PC-9 (cell line): Measurements from ENCODE around the gene RPS6KA3. TPM values are rescaled to one million over a fixed set of nuclear protein-coding genes. Genes with fewer than 3 reads are reported as not detected.

Experiments used
- Bru-seq: library from RNA; stranded (reverse); fragments of 400-500 nt; gene quantifications from one replicate; lab custom pipeline; 2021; lab: Mats Ljungman, UMichigan
- BruChase-seq, 2 experiments: library from RNA; stranded (reverse); fragments of 400-500 nt; gene quantifications; one replicate each; lab custom pipeline; 2021; lab: Mats Ljungman, UMichigan
- BruUV-seq: library from RNA; stranded (reverse); fragments of 400-500 nt; replicated peaks from 2 replicates; lab custom pipeline; 2021; lab: Mats Ljungman, UMichigan
- CTCF ChIA-PET: fragments of 300-600 bp; sonication (Branson Sonifier 250); formaldehyde crosslinking; loops from one replicate; lab custom pipeline; 2022; ENCODE audit warnings: antibody characterized with exemption; lab: Charles Lee
- POLR2A ChIA-PET: fragments of 300-600 bp; sonication (Branson Sonifier 250); formaldehyde crosslinking; loops from one replicate; lab custom pipeline; 2022; ENCODE audit warnings: antibody characterized with exemption; ENCODE audit not compliant: unreplicated experiment; lab: Charles Lee
- DNase-seq, 2 experiments: peaks; one replicate each; pipeline versions ENCODE4 v3.0.0 to v3.0.0-alpha.2; 2015 to 2022; ENCODE audit warnings: mixed read lengths in 1 of 2
- H2AFZ ChIP-seq: fragments of 200-600 bp; sonication (generic); 2 replicates; pipeline ENCODE4 v1.8.1; 2017; ENCODE audit warnings: antibody characterized with exemption
- H3F3A ChIP-seq: fragments of 200-600 bp; sonication (generic); 2 replicates; pipeline ENCODE4 v1.8.1; 2017; ENCODE audit warnings: antibody characterized with exemption, mild to moderate bottlenecking, low read depth; ENCODE audit not compliant: insufficient read depth
- H3K27ac ChIP-seq: fragments of 200-600 bp; sonication (generic); 2 replicates; pipeline ENCODE4 v1.6.1; 2016; ENCODE audit warnings: mixed run types
- H3K27me3 ChIP-seq: fragments of 200-600 bp; sonication (generic); 2 replicates; pipeline ENCODE4 v1.6.1; 2016; ENCODE audit warnings: low read depth, mixed run types; ENCODE audit not compliant: insufficient read depth
- H3K36me3 ChIP-seq: fragments of 200-600 bp; sonication (generic); 2 replicates; pipeline ENCODE4 v1.6.1; 2016; ENCODE audit warnings: low read depth, mixed run types
- H3K4me1 ChIP-seq: fragments of 200-600 bp; sonication (generic); replicated peaks from 2 replicates; pipeline ENCODE4 v1.6.1; 2016; ENCODE audit warnings: mixed run types; ENCODE audit not compliant: insufficient read depth
- H3K4me2 ChIP-seq: fragments of 200-600 bp; sonication (generic); 2 replicates; pipeline ENCODE4 v1.6.1; 2017; ENCODE audit warnings: mixed run types
- H3K4me3 ChIP-seq: fragments of 200-600 bp; sonication (generic); 2 replicates; pipeline ENCODE4 v1.6.1; 2016; ENCODE audit warnings: mixed run types
- H3K79me2 ChIP-seq: fragments of 200-600 bp; sonication (generic); 2 replicates; pipeline ENCODE4 v1.6.1; 2017; ENCODE audit warnings: low read depth, mixed run types
- H3K9me2 ChIP-seq: fragments of 200-600 bp; sonication (generic); 2 replicates; pipeline ENCODE4 v1.8.1; 2017; ENCODE audit warnings: mild to moderate bottlenecking; ENCODE audit not compliant: insufficient read depth
- H3K9me3 ChIP-seq: fragments of 200-600 bp; sonication (generic); 2 replicates; pipeline ENCODE4 v1.8.1; 2016; ENCODE audit warnings: low read depth; ENCODE audit not compliant: insufficient read depth
- H4K20me1 ChIP-seq: fragments of 200-600 bp; sonication (generic); 2 replicates; pipeline ENCODE4 v1.8.1; 2017; ENCODE audit not compliant: insufficient read depth
- EZH2 ChIP-seq: fragments of 200-600 bp; sonication (generic); IDR thresholded peaks from 2 replicates; pipeline ENCODE4 v1.8.0; 2017; ENCODE audit warnings: antibody characterized with exemption, low read depth
- intact Hi-C: fragments of 100-400 bp; cut with micrococcal nuclease; formaldehyde crosslinking; loops from one replicate; pipeline ENCODE4 v1.10.0; 2022; ENCODE audit not compliant: unreplicated experiment
- long read RNA-seq: library from polyadenylated mRNA; stranded (forward); transcript quantifications from one replicate; pipeline ENCODE4 v2.0.0, GENCODE V29; 2022
- total RNA-seq: library from RNA; stranded (reverse); gene quantifications from 2 replicates; pipeline ENCODE4 v1.2.3, GENCODE V29; 2021
- TF ChIP-seq, protein P1 (sequence below): fragments of 200-600 bp; sonication (generic); conservative IDR thresholded peaks from 2 replicates; pipeline ENCODE4 v1.6.1; 2017; ENCODE audit warnings: mixed run types, antibody characterized with exemption, mild to moderate bottlenecking, moderate library complexity

RPS6KA3 gene
- 45.3 and 51.4 TPM in 2 replicates for total RNA-seq
- percentile 82 among the genes with signal in this experiment for Bru-seq, nascent RNA
- BruChase-seq, experiment 1, labeled RNA remaining after a 2-hour chase, result percentile 87 among the genes with signal in this experiment
- BruChase-seq, experiment 2, labeled RNA remaining after a 6-hour chase, result percentile 80 among the genes with signal in this experiment
- long read RNA-seq, full-length matches to known transcripts, result 14 of 33 reads
- long read RNA-seq, partial matches to known transcripts, result 10 of 33 reads
- long read RNA-seq, other reads (novel, unspliced or antisense), result 9 of 33 reads

DNA sequence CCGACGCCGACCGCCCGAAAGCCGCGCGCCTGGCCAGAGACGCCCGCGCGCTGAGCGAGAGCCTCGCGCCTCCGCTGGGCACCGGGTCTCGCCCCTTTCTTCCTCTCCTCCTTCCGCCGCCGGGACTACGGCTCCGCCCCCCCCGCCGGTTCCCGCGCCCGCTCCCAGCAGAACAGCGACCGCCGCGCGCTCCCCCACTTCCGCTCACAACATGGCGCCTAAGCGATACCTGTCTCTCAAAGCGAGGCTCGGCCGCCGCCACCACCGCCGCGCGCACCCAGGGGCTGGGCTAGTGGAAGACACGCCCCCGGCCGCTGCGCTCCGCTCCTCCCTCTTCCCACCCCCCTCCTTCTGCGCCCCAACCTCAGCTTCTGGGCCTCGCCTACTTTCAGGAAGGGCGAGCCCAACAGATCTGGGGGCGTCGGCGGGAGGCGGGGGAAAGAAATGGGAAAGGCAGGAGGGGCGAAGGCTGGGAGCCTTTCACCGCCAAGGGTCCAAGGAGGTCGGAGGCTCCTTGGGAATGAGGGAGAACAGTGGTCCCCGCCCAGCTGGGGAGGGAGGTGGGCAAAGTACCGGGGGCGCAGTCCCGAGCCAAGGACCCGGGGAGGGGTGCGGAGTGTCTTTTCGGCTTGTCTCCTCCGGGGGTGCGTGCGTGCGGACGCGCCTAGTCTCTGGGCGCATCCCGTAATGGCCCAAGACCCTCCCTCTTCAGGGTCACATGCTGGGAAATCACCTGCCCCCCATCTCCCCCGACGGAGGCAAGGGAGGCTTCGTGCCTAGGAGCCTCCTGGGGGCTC is at the start of gene RPS6KA3:
Gene RPS6KA3, minus strand, starts transcription at position 100 of the 797 bp plus-strand sequence. CDS start 277 bp downstream, outside the sequence.
- Histone ChIP-seq H3K27me3 (no peaks in the 10 kb centered on the region), H4K20me1 (no peaks in the 10 kb centered on the region), H3K4me2 (peak within 1 kb of the TSS; percentile 73), H3K27ac (peak within 1 kb of the TSS; percentile 69), H3K79me2 (peaks cover 43% of the 10 kb centered on the region), H3F3A (peaks cover 11% of the 10 kb centered on the region; the same call in 1 of the 2 replicates), H2AFZ (peak within 1 kb of the TSS; percentile 82), H3K4me1 (peaks cover 37% of the 10 kb centered on the region), H3K9me2 (no peaks in the 10 kb centered on the region), H3K9me3 (no peaks in the 10 kb centered on the region), H3K4me3 (peak within 1 kb of the TSS; percentile 61), H3K36me3 (no peaks in the 10 kb centered on the region)
- TF ChIP-seq EZH2, result no peak
- TF ChIP-seq, protein P1, sequence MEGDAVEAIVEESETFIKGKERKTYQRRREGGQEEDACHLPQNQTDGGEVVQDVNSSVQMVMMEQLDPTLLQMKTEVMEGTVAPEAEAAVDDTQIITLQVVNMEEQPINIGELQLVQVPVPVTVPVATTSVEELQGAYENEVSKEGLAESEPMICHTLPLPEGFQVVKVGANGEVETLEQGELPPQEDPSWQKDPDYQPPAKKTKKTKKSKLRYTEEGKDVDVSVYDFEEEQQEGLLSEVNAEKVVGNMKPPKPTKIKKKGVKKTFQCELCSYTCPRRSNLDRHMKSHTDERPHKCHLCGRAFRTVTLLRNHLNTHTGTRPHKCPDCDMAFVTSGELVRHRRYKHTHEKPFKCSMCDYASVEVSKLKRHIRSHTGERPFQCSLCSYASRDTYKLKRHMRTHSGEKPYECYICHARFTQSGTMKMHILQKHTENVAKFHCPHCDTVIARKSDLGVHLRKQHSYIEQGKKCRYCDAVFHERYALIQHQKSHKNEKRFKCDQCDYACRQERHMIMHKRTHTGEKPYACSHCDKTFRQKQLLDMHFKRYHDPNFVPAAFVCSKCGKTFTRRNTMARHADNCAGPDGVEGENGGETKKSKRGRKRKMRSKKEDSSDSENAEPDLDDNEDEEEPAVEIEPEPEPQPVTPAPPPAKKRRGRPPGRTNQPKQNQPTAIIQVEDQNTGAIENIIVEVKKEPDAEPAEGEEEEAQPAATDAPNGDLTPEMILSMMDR, result no peak
- BruUV-seq, result TSS peak; percentile 75
- POLR2A ChIA-PET, result no interaction called here
- CTCF ChIA-PET, result no interaction called here
- intact Hi-C loops, result loop anchor here (1.0 to 5.0 kb wide), 3 partner anchors 125 to 250 kb away; partner anchors contain the start of gene EIF1AX
- peak; percentile 68 to 89 for DNase-seq

DNA sequence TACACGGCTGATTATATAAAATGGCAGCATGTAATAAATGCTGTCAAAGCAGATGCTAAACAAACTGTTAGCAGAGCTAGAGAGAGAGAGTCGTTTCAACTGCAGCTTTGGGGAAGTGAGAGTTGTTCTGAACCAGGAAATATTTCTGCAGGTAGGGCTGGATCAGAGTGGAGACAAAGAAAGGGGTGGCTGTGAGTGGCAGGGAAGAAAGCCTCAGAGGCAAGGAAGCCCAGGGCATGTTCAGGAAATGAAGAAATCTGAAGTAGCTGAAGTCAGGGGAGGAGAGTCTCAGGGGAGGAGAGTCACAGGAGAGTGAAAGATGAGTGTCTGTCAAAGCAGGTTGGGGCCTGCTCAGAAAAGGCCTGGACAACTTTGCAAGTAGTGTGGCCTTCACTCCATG is 48.4 kb upstream of the RPS6KA3 start:
- no peak for DNase-seq
- H3K4me2 ChIP-seq, result no peak overlapping the region
- no peak overlapping the region for H3K27ac ChIP-seq
- 0 out of 2 replicates have a peak overlapping the region, but pooled peaks have one; percentile 28 for H2AFZ ChIP-seq
- TF ChIP-seq EZH2, result no peak
- TF ChIP-seq, protein P1, result no peak
- H3K4me3 ChIP-seq, result no peak overlapping the region
- no peaks in the 10 kb centered on the region for H3K4me1 ChIP-seq
- no peaks in the 10 kb centered on the region for H3K27me3 ChIP-seq
- H3K79me2 ChIP-seq, result no peaks in the 10 kb centered on the region
- H3K9me3 ChIP-seq, result no peaks in the 10 kb centered on the region
- intact Hi-C loops, result no loop called here
- no peaks in the 10 kb centered on the region for H3F3A ChIP-seq
- ChIA-PET POLR2A (interaction anchor here (0.7 kb wide), 1 partner anchor 22 kb away, joined by 6 read pairs; no protein-coding TSS in a partner anchor), CTCF (no interaction called here)
- H3K9me2 ChIP-seq, result no peaks in the 10 kb centered on the region
- no peaks in the 10 kb centered on the region for H4K20me1 ChIP-seq
- BruUV-seq, result no TSS peak
- no peaks in the 10 kb centered on the region for H3K36me3 ChIP-seq

DNA sequence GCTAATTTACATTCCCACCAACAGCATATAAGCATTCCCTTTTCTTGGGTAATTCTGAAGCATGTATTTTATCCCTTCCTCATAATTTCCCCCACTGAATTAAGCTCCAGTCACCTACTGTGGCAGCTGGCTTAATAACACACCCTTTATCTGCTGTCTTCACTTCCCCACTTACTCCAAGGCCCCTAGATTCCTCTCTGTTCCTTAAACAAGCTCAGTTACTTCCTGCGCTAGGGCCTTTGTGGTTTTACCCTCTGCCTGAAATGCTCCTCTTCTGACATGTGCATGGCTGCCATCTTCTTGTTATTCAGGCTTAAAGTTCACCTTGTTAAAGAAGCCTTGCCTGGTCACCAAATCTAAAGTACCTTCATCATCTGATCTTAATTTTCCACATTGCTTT is 47.2 kb upstream of the RPS6KA3 start:
- intact Hi-C loops, result no loop called here
- TF ChIP-seq EZH2, result no peak
- TF ChIP-seq, protein P1, result no peak
- DNase-seq, result no peak
- Histone ChIP-seq H3K4me2 (no peak overlapping the region), H4K20me1 (no peaks in the 10 kb centered on the region), H3K4me3 (no peak overlapping the region), H3K27ac (no peak overlapping the region), H2AFZ (no peak overlapping the region), H3K36me3 (no peaks in the 10 kb centered on the region), H3K4me1 (no peaks in the 10 kb centered on the region), H3F3A (no peaks in the 10 kb centered on the region), H3K9me2 (no peaks in the 10 kb centered on the region), H3K9me3 (no peaks in the 10 kb centered on the region), H3K79me2 (no peaks in the 10 kb centered on the region), H3K27me3 (no peaks in the 10 kb centered on the region)
- no TSS peak for BruUV-seq
- ChIA-PET POLR2A (no interaction called here), CTCF (no interaction called here)
